B cell (primary cell): ENCODE data around the gene DLGAP4. TPM values are rescaled to one million over a fixed set of nuclear protein-coding genes. Genes with fewer than 3 reads are reported as not detected.

ENCODE experiments used
- ATAC-seq: fragments of 200-7000 bp; cut with Tn5 transposase; one replicate; pipeline ENCODE4 v1.10.0; 2021; ENCODE audit warnings: low read depth, mild to moderate bottlenecking, moderate number of reproducible peaks, moderate library complexity
- CTCF ChIA-PET: fragments of 350-600 bp; sonication (Branson Sonifier 250); formaldehyde crosslinking; loops from one replicate; lab custom pipeline; 2021; ENCODE audit warnings: antibody characterized with exemption, inconsistent platforms; lab: Charles Lee
- POLR2A ChIA-PET: fragments of 350-600 bp; sonication (Branson Sonifier 250); formaldehyde crosslinking; loops from one replicate; lab custom pipeline; 2021; ENCODE audit warnings: antibody characterized with exemption; lab: Charles Lee
- DNase-seq: peaks from one replicate; pipeline ENCODE4 v3.0.0; 2013
- H2AFZ ChIP-seq: 2 replicates; pipeline ENCODE4 v1.6.1; 2012; ENCODE audit warnings: mild to moderate bottlenecking, low read depth, low read length; ENCODE audit not compliant: insufficient read depth, poor library complexity, severe bottlenecking
- H3K27ac ChIP-seq, 2 donors: 1 replicate in 1 of 2; 2 replicates in 1 of 2; pipeline ENCODE4 v1.5.1; 2012 to 2013; ENCODE audit warnings: low read length in 2 of 2, mild to moderate bottlenecking in 2 of 2, moderate library complexity in 1 of 2
- H3K27me3 ChIP-seq, 4 experiments: fragments of 200-600 bp in 1 of 4; sonication (generic) in 1 of 4; replicated peaks in 1 of 4; 1 replicate in 2 of 4; 2 replicates in 2 of 4; pipeline versions ENCODE4 v1.6.1 to v1.7.0; 2013 to 2016; ENCODE audit warnings: low read length in 3 of 4, mild to moderate bottlenecking in 2 of 4, mixed read lengths in 1 of 4, moderate library complexity in 1 of 4; ENCODE audit not compliant: insufficient read depth in 4 of 4, control insufficient read depth in 3 of 4; ENCODE audit errors: control extremely low read depth in 1 of 4
- H3K36me3 ChIP-seq, 2 experiments: replicated peaks in 1 of 2; 1 replicate in 1 of 2; 2 replicates in 1 of 2; pipeline versions ENCODE4 v1.6.1 to v1.7.1; 2013; ENCODE audit warnings: low read length in 1 of 2; ENCODE audit not compliant: insufficient read depth in 2 of 2, control insufficient read depth in 1 of 2; ENCODE audit errors: control extremely low read depth in 1 of 2, extremely low read depth in 1 of 2
- H3K4me1 ChIP-seq, 2 donors: fragments of 200-600 bp in 1 of 2; sonication (generic) in 1 of 2; 1 replicate in 1 of 2; 2 replicates in 1 of 2; pipeline versions ENCODE4 v1.5.1 to v1.6.1; 2013 to 2017; ENCODE audit warnings: low read length in 2 of 2; ENCODE audit not compliant: control insufficient read depth in 2 of 2, insufficient read depth in 2 of 2
- H3K4me2 ChIP-seq: replicated peaks from 2 replicates; pipeline ENCODE3; 2012; ENCODE audit warnings: mild to moderate bottlenecking, low read depth, low read length; ENCODE audit not compliant: poor library complexity, severe bottlenecking
- H3K4me3 ChIP-seq, 5 experiments: fragments of 200-600 bp in 1 of 5; sonication (generic) in 1 of 5; 1 replicate in 3 of 5; 2 replicates in 2 of 5; pipeline versions ENCODE4 v1.5.1 to v1.7.0; 2011 to 2016; ENCODE audit warnings: low read length in 4 of 5, mild to moderate bottlenecking in 4 of 5, low read depth in 2 of 5, control low read depth in 1 of 5, moderate library complexity in 1 of 5; ENCODE audit not compliant: insufficient read depth in 1 of 5; ENCODE audit errors: control extremely low read depth in 1 of 5, extremely low read depth in 1 of 5
- H3K79me2 ChIP-seq: fragments of 200-600 bp; sonication (generic); one replicate; pipeline ENCODE4 v1.6.0; 2016; ENCODE audit warnings: low read length; ENCODE audit not compliant: control insufficient read depth, insufficient read depth
- H3K9ac ChIP-seq: fragments of 200-600 bp; sonication (generic); 2 replicates; pipeline ENCODE4 v1.6.1; 2017; ENCODE audit warnings: mild to moderate bottlenecking, low read length, moderate library complexity
- H3K9me3 ChIP-seq, 3 donors: one replicate each; pipeline versions ENCODE4 v1.6.1 to v1.7.1; 2013; ENCODE audit warnings: low read length in 2 of 3; ENCODE audit not compliant: control insufficient read depth in 2 of 3, insufficient read depth in 1 of 3; ENCODE audit errors: control extremely low read depth in 1 of 3
- H4K20me1 ChIP-seq: 2 replicates; pipeline ENCODE4 v1.6.0; 2012; ENCODE audit warnings: mild to moderate bottlenecking, low read length; ENCODE audit not compliant: insufficient read depth, control insufficient read depth, poor library complexity, severe bottlenecking
- H3K27ac Mint-ChIP-seq: one replicate; pipeline ENCODE4 v1.8.0; 2021; ENCODE audit warnings: mixed read lengths
- H3K27me3 Mint-ChIP-seq: one replicate; pipeline ENCODE4 v1.8.0; 2021; ENCODE audit warnings: mixed read lengths
- H3K4me1 Mint-ChIP-seq: one replicate; pipeline ENCODE4 v1.8.0; 2021; ENCODE audit warnings: mixed read lengths
- H3K4me3 Mint-ChIP-seq: one replicate; pipeline ENCODE4 v1.8.0; 2021; ENCODE audit warnings: mixed read lengths
- H3K9me3 Mint-ChIP-seq: one replicate; pipeline ENCODE4 v1.8.0; 2022; ENCODE audit warnings: mixed read lengths; ENCODE audit not compliant: insufficient read depth
- CTCF ChIP-seq: fragments of 200-600 bp; IDR thresholded peaks from one replicate; pipeline ENCODE4 v1.8.0; 2022; ENCODE audit warnings: antibody characterized with exemption, mild to moderate bottlenecking
- EZH2 ChIP-seq: IDR thresholded peaks from 2 replicates; pipeline ENCODE4 v1.6.1; 2012; ENCODE audit warnings: borderline replicate concordance, low read depth, mild to moderate bottlenecking, moderate library complexity, low read length; ENCODE audit not compliant: insufficient read depth, poor library complexity, severe bottlenecking
- WGBS: methylation state at CpG from one replicate; pipeline ENCODE4 v1.1.5; 2013; ENCODE audit warnings: missing lambda C conversion rate; ENCODE audit not compliant: insufficient coverage; 5-methylcytosine and 5-hydroxymethylcytosine counted together
- intact Hi-C: fragments of 100-400 bp; cut with micrococcal nuclease; formaldehyde crosslinking; loops from one replicate; pipeline ENCODE4 v1.10.0; 2022
- polyA plus RNA-seq: library from polyadenylated mRNA; depleted of rRNA; stranded (reverse); fragments of >200 nt; gene quantifications from 2 replicates; pipeline ENCODE4 v1.2.3, GENCODE V29; 2012
- total RNA-seq, 2 donors: library from RNA; stranded (reverse); fragments of 120-200 nt in 1 of 2; gene quantifications; 1 replicate in 1 of 2; 2 replicates in 1 of 2; pipeline versions ENCODE4 v1.2.3 to v1.2.4, GENCODE V29; 2013 to 2022

The DLGAP4 gene
- total and polyA plus RNA-seq, 2 donors (not counting 1 experiment from before 2014, with no cell fraction given): 68.8 to 87.8 TPM

- no peak overlapping the region for H3K4me3 Mint-ChIP-seq
- Histone ChIP-seq H3K36me3 (no peaks in the 10 kb centered on the region), H3K27me3 (peaks cover 0 to 8% (median 0%) of the 10 kb centered on the region in 4 experiments), H2AFZ (no peak overlapping the region), H3K4me1 (no peaks in the 10 kb centered on the region), H3K79me2 (no peaks in the 10 kb centered on the region), H3K4me2 (no peak overlapping the region), H3K4me3 (no peak overlapping the region), H3K9ac (no peak overlapping the region), H3K27ac (no peak overlapping the region), H4K20me1 (no peaks in the 10 kb centered on the region), H3K9me3 (peaks cover 0 to 3% (median 0%) of the 10 kb centered on the region in 3 donors)
- 89% methylated on average over 10 of the region's 12 CpGs for WGBS
- ChIA-PET CTCF (interaction anchor here (0.8 to 3.8 kb wide), 8 partner anchors 9 to 646 kb away, joined by 3 to 20 read pairs (median 4); no protein-coding TSS in a partner anchor), POLR2A (no interaction called here)
- H3K27ac Mint-ChIP-seq: no peak overlapping the region
- H3K4me1 Mint-ChIP-seq: no peaks in the 10 kb centered on the region
- intact Hi-C loops: no loop called here
- DNase-seq: peak; percentile 23
- peak; percentile 21 for TF ChIP-seq CTCF
- no peak for TF ChIP-seq EZH2
- H3K9me3 Mint-ChIP-seq: no peaks in the 10 kb centered on the region
- no peak for ATAC-seq
- H3K27me3 Mint-ChIP-seq: peaks cover 18% of the 10 kb centered on the region
Measured at GRCh38 chr20:36273414-36274180, 32.5 kb upstream of the DLGAP4 start.

DNA sequence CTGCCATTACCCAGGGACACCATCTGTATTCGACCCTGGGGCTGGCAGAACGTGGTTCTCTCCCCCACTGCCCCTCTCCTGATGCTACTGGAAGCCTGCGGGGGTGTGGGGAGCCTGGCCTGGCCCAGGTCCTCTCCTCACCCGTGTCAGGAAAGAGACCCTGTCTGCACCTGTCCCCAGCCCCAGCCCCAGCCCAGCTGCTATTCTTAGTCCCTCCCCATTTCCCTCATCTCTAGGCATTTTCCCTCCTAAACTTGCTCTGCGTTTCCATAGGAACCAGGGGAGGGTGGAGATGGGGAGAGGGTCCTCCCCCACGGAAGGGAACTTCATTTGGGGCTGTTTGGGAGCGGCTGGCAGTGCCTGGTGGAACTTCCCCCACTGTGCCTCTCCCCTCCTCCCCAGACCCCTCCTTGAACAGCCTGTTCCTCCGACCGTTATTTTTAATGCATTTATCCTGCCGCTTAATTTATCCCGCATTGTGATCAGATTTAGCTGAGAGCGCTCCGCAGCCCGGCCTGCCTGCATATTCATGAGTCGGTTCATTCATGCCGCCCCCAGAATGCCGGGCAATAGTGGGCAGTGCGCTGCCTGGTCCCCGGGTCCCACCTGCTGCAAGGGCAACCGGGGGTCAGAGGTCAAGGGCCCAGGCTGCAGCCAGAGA lies 31.8 kb upstream of the DLGAP4 start:
- no peak overlapping the region for H3K27ac ChIP-seq
- no peak overlapping the region for H3K4me2 ChIP-seq
- no peak for ATAC-seq
- CTCF ChIA-PET: interaction anchor here (0.8 to 3.8 kb wide), 8 partner anchors 10 to 645 kb away, joined by 3 to 20 read pairs (median 4); no protein-coding TSS in a partner anchor
- H3K27me3 ChIP-seq: peaks cover 0 to 8% (median 0%) of the 10 kb centered on the region in 4 experiments
- no peaks in the 10 kb centered on the region for H4K20me1 ChIP-seq
- Mint-ChIP-seq H3K27me3 (peaks cover 18% of the 10 kb centered on the region), H3K4me1 (no peaks in the 10 kb centered on the region), H3K27ac (no peak overlapping the region), H3K9me3 (no peaks in the 10 kb centered on the region), H3K4me3 (no peak overlapping the region)
- WGBS: 79% methylated on average over 16 of the region's 20 CpGs
- no peaks in the 10 kb centered on the region for H3K36me3 ChIP-seq
- no peak overlapping the region for H2AFZ ChIP-seq
- POLR2A ChIA-PET: no interaction called here
- H3K4me1 ChIP-seq: no peaks in the 10 kb centered on the region
- no peak for TF ChIP-seq EZH2
- TF ChIP-seq CTCF: no peak
- intact Hi-C loops: no loop called here
- no peak overlapping the region for H3K9ac ChIP-seq
- H3K79me2 ChIP-seq: no peaks in the 10 kb centered on the region
- peaks cover 0 to 3% (median 0%) of the 10 kb centered on the region in 3 donors for H3K9me3 ChIP-seq
- no peak overlapping the region for H3K4me3 ChIP-seq
- no peak for DNase-seq
